B cell (primary cell): ENCODE results near the gene SWAP70.
"Not testable (repeated sequence)": the region's sequence is repeated elsewhere in the genome, so short reads cannot be mapped to it uniquely, and the experiment has no call there.

ENCODE experiments used
- CTCF ChIP-seq: fragments of 200-600 bp; IDR thresholded peaks from one replicate; pipeline ENCODE4 v1.8.0; 2022; ENCODE audit warnings: antibody characterized with exemption, mild to moderate bottlenecking
- EZH2 ChIP-seq: IDR thresholded peaks from 2 replicates; pipeline ENCODE4 v1.6.1; 2012; ENCODE audit warnings: borderline replicate concordance, low read depth, mild to moderate bottlenecking, moderate library complexity, low read length; ENCODE audit not compliant: insufficient read depth, poor library complexity, severe bottlenecking

- not testable (repeated sequence) for TF ChIP-seq CTCF, EZH2
These were observed 41.5 kb downstream of the SWAP70 start for GRCh38 chr11:9705361-9705760.
